Measurements from ENCODE around the gene ZNF423.

The ZNF423 gene

DNA sequence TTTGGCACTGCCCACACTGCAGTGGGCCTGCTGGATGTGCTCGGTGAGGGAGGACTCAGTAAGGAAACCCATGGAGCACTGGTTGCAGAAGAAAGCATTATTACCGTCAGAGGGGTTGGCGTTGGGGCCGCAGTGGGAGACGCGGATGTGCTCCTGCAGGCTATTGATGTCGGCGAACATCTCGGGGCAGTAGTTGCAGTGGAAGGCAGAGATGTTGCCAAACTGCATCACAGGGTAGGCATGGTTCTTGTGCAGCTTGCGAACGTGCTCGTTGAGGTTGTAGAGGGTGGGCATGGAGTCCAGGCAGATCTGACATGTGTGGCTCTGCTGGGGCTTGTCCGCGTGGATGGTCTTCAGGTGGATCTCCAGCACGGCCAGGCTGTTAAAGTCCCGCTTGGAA, 218.4 kb downstream of the ZNF423 start:
- no peak for DNase-seq

GRCh38 chr16:49636608-49637007, 219.3 kb downstream of the ZNF423 start:
- DNase-seq = no peak

DNA sequence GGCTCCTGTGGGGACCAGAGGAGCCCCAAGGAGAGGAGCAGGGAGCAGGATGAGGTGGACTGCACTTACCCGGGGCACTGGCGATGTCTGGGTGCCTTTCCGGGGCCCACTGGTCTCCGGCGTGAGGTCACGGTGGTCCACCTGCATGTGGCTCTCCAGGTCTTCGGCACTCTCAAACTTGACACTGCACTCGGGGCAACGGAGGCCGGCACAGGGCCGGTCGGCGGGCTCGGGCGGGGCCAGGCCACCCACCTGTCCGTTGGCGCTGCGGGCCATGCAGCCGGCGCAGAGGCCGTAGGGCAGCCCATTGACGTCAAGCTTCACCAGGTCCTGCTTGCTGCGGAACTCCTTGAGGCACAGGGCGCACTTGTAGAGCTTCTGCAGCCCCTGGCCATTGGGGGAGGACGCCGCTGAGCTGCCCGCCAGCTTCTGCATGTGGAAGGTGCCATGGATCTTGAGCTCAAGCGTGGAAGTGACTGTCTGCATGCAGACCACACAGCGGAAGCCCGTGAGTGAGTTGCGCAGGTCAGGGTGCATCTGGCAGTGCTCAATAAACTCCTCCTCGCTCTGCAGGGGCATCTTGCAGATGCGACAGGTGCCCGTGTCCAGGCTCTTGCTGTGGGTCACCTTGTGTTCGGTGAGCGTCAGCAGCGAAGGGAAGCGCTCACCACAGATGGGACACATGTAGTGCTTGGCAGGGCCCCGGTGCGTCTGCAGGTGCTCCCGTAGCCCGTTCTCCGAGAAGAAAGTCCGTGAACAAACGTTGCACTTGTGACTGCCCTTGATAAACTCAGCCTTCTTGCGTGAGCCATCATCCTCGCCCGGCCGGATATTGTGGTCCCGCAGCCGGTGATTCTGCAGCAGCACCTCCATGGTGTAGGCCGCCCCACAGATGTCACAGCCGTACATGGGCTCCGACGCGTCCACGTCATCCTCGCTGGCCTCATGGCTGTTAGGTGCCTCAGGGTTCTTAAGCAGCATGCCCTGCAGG, 220.0 kb downstream of the ZNF423 start:
- DNase-seq = no peak

GRCh38 chr16:49635009-49635350, 220.9 kb downstream of the ZNF423 start:
- no peak for DNase-seq

DNA sequence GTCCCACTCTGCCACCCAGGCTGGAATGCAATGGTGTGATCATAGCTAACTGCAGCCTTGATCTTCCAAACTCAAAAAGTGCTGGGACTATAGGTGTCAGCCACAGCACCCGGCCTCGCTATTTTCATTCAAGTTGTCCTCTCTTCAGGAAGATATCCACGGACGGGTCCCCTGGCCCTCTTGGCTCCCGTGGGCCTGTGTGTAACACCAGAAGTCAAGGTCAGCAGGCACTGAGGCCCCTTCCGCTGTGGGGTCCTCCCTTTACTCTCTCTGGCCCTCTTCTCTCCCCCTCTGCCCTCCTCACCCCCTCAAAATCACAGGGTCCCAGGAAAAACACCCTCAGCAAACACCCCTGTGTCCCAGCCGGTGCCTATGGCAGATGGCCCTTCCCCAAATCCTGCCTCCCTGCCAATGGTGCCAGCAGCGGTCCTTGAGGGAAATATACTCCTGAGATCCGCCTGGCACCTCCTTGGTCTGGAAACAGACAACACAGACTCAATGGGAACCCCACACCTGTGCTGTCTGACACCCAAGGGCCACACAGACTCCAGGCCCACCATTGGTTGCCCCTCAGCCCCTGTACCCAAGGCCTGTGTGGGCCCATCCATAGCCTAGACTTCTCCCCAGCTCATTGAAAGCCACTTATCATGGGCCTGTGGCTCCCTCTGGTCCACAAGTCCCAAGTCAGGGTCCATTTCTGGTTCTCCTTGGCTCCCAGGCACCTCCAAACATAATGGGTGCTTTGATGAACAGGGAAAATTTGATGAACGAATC, 221.5 kb downstream of the ZNF423 start:
- no peak for DNase-seq

- DNase-seq = no peak
These were observed 223.1 kb downstream of the ZNF423 start for GRCh38 chr16:49632795-49633184.

DNA sequence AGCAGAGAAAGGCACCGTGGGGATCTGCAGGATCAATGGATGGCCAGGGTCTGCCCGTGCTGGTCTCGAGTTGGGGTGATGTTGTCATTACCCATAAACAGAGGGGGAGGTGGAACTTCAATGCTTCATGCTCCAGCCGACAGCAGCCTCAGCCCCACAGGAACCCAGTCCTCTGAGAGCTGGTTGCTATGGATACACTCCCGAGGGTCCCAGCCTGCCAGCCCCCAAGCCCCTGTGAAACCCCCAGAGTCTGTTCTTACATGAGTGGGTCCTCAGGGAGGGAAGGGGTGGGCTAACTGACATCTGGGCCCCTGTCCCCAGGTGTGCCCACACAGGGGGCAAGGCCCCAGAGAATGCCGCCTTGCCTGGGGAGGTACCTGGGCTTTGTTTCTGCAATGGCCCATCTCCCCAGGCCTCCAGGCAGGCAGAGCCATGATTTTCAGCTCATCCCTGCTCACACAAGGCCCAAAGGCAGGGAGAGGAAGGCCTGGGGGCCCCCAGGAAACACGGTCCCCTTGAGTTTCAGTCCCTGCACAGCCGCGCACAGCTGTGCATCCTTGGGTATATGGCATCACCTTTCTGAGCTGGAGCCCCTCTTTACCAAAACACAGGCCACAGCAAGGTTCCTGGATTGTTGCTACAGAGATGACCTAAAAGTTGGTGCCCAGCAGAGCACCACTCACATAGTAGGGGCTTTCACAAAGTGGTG, 223.7 kb downstream of the ZNF423 start:
- DNase-seq = no peak

DNA sequence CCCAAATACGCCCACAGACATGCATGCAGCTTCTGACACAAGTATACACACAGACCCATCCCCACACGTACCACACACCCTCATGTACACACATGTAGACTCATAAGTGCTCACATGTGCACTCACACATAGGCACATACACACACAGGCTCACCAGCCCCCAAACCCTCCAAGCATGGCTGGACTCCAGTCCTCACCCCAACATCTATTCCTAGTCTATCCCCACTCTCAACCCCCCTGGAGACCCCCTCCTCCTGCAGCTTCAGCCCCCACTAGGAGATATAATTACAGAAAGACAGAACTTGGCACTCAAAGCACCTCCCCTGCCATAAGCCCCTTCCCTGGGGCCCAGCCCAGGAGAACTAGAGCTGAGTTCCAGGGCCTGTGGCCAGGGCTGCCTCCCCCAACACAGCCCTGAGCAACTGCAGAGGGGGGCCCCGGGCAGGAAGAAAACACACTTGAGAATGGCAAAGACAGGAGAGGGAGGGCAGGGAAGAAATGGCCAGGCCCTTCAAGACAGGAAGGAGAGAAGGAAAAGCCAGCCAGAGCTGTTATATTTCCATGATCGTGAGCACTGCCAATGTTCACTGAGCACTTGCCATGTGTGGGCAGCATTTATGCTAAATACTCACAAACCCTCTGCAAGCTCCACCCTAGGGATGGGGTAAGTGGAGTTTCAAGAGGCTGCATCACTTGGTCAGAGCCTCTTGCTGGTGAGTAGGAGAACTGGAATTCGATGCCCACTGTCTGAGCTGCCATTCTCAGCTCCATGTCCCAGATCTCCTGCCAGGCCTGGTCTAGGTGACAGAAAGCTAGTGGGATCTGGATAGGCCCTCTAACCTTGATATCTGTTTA, 224.5 kb downstream of the ZNF423 start:
- DNase-seq = no peak

DNA sequence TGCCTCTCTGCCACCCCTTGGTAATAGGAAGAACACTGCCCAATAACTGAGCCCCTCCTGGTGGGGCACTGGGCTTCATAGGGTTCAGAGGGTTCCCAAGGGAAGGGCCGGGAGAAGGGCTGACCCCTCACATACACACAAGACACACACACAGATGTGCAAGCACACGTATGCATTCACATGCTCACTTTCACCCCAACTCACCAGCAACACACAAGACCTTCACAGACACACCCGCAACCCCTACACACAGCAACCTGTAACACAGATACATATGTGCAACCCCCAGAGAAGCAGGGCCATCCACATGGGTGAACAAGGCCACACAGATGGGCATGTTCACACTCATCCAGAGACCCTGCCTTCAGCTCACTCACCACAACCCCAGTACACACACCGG, 225.1 kb downstream of the ZNF423 start:
- DNase-seq = no peak

DNA sequence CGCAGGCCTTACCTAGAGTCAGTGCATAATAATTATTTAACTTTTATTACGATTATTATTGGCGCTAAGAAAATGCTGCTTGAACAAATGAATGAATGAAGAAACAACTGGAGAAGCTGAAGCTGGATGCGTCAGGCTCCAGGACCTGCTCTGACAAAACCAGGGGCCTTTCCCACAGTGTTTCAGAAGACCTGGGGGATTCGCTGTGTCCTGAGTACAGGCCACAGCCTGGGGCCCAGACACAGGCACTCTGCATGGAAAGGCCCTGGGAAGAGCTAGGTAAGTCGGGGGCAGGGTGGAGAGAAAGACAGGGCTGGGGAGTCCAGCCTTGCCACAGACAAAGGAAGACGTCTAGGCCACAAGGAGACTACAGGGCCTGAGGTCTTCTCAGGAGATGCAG, 226.1 kb downstream of the ZNF423 start:
- no peak for DNase-seq

DNA sequence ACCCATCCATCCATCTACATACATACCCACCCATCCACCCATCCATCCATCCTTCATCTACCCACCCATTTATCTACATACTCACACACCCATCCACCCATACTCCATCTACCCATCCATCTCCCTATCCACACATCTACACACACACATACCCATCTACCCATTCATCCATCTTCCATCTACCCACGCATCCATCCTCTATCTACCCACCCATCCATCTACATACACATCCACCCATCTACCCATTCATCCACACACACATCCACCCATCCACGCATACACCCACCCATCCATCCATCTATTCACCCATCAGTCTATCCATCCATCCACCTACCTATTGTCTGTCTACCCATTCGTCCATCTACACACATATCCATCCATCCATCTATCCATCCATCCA, 227.8 kb downstream of the ZNF423 start:
- no peak for DNase-seq

GRCh38 chr16:49625311-49626065, 230.4 kb downstream of the ZNF423 start:
- no peak for DNase-seq

DNA sequence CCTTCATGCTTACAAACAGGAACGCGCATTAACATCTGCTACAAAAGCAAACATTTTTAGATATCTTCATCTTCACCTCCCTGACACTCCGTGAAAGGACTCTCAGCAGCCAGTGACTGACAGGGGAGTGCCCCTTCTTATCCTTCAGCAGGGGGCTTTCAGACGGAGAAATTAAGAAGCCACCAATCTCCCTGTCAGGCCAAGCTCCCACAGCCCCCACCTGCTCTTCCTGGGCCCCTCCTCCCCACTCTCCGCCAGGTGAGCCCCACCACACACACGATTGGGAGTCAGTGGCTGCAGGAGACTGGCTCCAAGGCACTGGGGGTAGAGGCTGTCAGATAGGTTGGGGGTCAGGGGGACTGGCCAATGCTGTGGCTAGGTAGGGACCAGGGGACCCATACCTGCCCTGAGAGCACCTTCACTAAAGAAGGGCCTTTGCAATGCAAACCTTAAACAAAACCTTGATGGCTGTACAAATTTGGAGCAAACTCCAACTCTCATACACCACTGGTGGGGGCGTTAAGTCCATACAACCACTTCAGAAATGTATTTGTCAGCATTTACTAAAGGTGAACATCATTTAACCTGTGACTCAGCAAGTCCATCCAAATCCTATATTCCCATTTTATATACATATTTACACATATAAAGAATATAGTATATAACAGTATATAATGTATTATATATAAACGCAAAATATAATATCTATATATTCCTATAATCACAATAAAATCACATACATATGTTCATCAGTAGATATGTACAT, 232.2 kb downstream of the ZNF423 start:
- no peak for DNase-seq

DNA sequence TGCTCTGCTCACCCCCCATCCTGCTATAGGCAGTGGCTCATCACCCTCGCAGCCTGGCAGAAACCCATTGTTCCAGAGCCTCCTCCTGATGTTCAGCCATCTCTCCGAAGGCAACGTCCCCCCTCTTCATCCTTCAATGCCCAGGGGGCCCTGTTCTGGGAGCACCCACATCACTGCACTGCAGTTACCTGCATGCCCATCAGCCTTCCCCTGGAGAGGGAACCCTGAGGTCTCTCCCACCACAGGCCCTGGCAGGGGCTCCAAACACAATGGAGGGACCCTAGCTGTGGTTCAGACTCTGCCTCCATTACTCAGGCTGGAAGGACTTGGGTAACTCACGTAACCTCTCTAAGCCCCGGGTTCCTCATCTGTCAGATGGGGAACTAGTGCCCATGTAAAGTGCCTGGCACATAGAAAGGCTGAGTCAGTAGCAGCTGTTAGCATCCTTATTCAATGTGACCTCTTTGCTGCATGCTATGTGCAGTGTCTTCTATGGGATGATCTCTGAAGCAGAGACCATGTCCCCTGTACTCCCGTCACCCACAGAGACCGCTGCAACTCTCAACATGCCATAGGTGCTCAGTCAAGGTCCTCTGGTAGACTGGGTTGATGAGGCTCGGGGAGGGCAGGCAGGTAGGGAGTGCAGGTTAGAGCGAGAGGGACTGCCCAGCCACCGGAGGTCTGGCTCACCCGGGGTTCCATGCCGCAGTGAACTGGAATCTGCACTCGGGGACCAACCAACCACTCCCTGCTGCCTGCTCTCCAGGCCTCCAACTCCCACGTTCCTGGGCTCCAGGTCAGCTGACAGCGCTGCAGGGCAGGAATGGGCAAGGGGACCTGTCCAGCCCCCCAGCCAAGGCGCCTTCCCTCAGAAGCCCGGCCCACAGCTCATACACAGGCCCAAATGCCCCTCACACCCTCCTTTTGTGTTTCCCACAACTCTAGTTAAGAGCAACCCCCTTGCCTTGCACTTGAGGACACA, 233.2 kb downstream of the ZNF423 start:
- no peak for DNase-seq

GRCh38 chr16:49622084-49622390, 233.9 kb downstream of the ZNF423 start:
- no peak for DNase-seq

- DNase-seq = no peak
These were observed 234.4 kb downstream of the ZNF423 start for GRCh38 chr16:49621241-49622083.

DNA sequence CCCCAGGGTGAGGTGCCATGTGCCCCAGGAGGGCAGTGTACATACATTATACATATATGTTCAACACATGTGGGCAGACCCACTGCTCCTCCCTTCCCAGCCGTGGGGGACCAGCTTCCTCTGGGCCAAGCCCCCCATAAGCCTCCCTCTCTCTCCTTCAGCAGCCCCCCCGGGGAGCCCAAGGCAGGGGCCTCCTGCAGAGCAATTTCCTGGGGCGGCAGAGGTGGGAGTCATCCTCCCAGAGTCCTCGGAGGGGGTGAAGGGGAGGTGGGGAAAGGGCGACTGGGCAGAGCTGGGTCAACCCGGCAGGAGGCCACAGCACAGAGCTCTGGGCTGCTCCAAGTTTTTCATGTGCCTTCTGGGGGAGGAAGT, 235.1 kb downstream of the ZNF423 start:
- DNase-seq = no peak

- DNase-seq = no peak
These were observed 235.6 kb downstream of the ZNF423 start for GRCh38 chr16:49620158-49620868.

Measured in effector CD4-positive, alpha-beta T cell (primary cell).